ENCODE data around the gene MYH9.

- TF ChIP-seq CTCF (conservative IDR thresholded peaks at IDR 0.05) (no peak), ZFX (IDR thresholded peaks at IDR 0.05) (no peak)
Measured at GRCh38 chr22:36415415-36416168, 27.8 kb upstream of the MYH9 start.
